ENCODE measurements around the gene NPY5R. TPM values are rescaled to one million over a fixed set of nuclear protein-coding genes. Genes with fewer than 3 reads are reported as not detected.

The NPY5R gene
- total RNA-seq, 2 experiments from 2014 or later = not detected

- CTCF ChIA-PET = no interaction called here
- intact Hi-C loops (cut with DNase I, micrococcal nuclease) = no loop called here
- H3K27me3 Mint-ChIP-seq = no peaks in the 10 kb centered on the region
- H3K9me3 ChIP-seq (ENCODE audit: control insufficient read depth in 1 of 2, insufficient read depth in 1 of 2, low read length in 2 of 2) = no peaks in the 10 kb centered on the region
- no peak for TF ChIP-seq CTCF (IDR thresholded peaks at IDR 0.05)
- H3K4me1 ChIP-seq (ENCODE audit: insufficient read depth, low read length) = no peaks in the 10 kb centered on the region
- no peak overlapping the region for H3K27ac ChIP-seq (ENCODE audit: low read depth in 1 of 2, low read length in 2 of 2)
- ATAC-seq (ENCODE audit: poor library complexity) = no peak
- no peaks in the 10 kb centered on the region for H3K9me3 Mint-ChIP-seq
- H3K4me3 Mint-ChIP-seq = no peak overlapping the region
- no peak overlapping the region for H3K27ac Mint-ChIP-seq
- H3K27me3 ChIP-seq (ENCODE audit: control insufficient read depth in 1 of 2, insufficient read depth in 2 of 2, low read length in 2 of 2) = no peaks in the 10 kb centered on the region
- no peak for DNase-seq
- H3K4me1 Mint-ChIP-seq (ENCODE audit: low read depth) = no peaks in the 10 kb centered on the region
- no peak overlapping the region for H3K4me3 ChIP-seq (ENCODE audit: low read length)
- no peaks in the 10 kb centered on the region for H3K36me3 Mint-ChIP-seq (ENCODE audit: low read depth)
- POLR2A ChIA-PET = no interaction called here
- H3K36me3 ChIP-seq (ENCODE audit: insufficient read depth, low read length) = no peaks in the 10 kb centered on the region
Measured at GRCh38 chr4:163303069-163303468, 40.6 kb upstream of the NPY5R start.

- H3K27me3 Mint-ChIP-seq = no peaks in the 10 kb centered on the region
- no peak overlapping the region for H3K4me3 Mint-ChIP-seq
- H3K36me3 Mint-ChIP-seq (ENCODE audit: low read depth) = no peaks in the 10 kb centered on the region
- H3K9me3 Mint-ChIP-seq = no peaks in the 10 kb centered on the region
- intact Hi-C loops (cut with DNase I, micrococcal nuclease) = no loop called here
- H3K36me3 ChIP-seq (ENCODE audit: insufficient read depth, low read length) = no peaks in the 10 kb centered on the region
- H3K4me1 ChIP-seq (ENCODE audit: insufficient read depth, low read length) = no peaks in the 10 kb centered on the region
- DNase-seq (no peak), ATAC-seq (ENCODE audit: poor library complexity) (no peak)
- no peak overlapping the region for H3K27ac ChIP-seq (ENCODE audit: low read depth in 1 of 2, low read length in 2 of 2)
- ChIA-PET POLR2A (no interaction called here), CTCF (interaction anchor here (1.2 kb wide), 1 partner anchor 8 kb away, joined by 3 read pairs; no protein-coding TSS in a partner anchor)
- TF ChIP-seq CTCF (IDR thresholded peaks at IDR 0.05) = no peak
- H3K4me3 ChIP-seq (ENCODE audit: low read length) = no peak overlapping the region
- no peaks in the 10 kb centered on the region for H3K4me1 Mint-ChIP-seq (ENCODE audit: low read depth)
- H3K9me3 ChIP-seq (ENCODE audit: control insufficient read depth in 1 of 2, insufficient read depth in 1 of 2, low read length in 2 of 2) = no peaks in the 10 kb centered on the region
- no peaks in the 10 kb centered on the region for H3K27me3 ChIP-seq (ENCODE audit: control insufficient read depth in 1 of 2, insufficient read depth in 2 of 2, low read length in 2 of 2)
- no peak overlapping the region for H3K27ac Mint-ChIP-seq
Measured at GRCh38 chr4:163309466-163309865, 34.2 kb upstream of the NPY5R start.

GRCh38 chr4:163317110-163317509, 26.6 kb upstream of the NPY5R start:
- H3K36me3 Mint-ChIP-seq (ENCODE audit: low read depth) = no peaks in the 10 kb centered on the region
- H3K9me3 Mint-ChIP-seq = peaks cover 15% of the 10 kb centered on the region
- Histone ChIP-seq H3K27ac (ENCODE audit: low read depth in 1 of 2, low read length in 2 of 2) (no peak overlapping the region), H3K9me3 (ENCODE audit: control insufficient read depth in 1 of 2, insufficient read depth in 1 of 2, low read length in 2 of 2) (peaks cover 9 to 23% of the 10 kb centered on the region in 2 experiments), H3K36me3 (ENCODE audit: insufficient read depth, low read length) (no peaks in the 10 kb centered on the region), H3K4me3 (ENCODE audit: low read length) (no peak overlapping the region), H3K4me1 (ENCODE audit: insufficient read depth, low read length) (no peaks in the 10 kb centered on the region), H3K27me3 (ENCODE audit: control insufficient read depth in 1 of 2, insufficient read depth in 2 of 2, low read length in 2 of 2) (no peaks in the 10 kb centered on the region)
- H3K4me3 Mint-ChIP-seq = no peak overlapping the region
- ATAC-seq (ENCODE audit: poor library complexity) (no peak), DNase-seq (no peak)
- TF ChIP-seq CTCF (IDR thresholded peaks at IDR 0.05) = no peak
- peaks cover 16% of the 10 kb centered on the region for H3K27me3 Mint-ChIP-seq
- no peak overlapping the region for H3K27ac Mint-ChIP-seq
- intact Hi-C loops (cut with DNase I, micrococcal nuclease) = no loop called here
- ChIA-PET POLR2A (no interaction called here), CTCF (interaction anchor here (1.0 kb wide), 1 partner anchor 8 kb away, joined by 3 read pairs; no protein-coding TSS in a partner anchor)
- no peaks in the 10 kb centered on the region for H3K4me1 Mint-ChIP-seq (ENCODE audit: low read depth)

Measured in CD4-positive, alpha-beta T cell (primary cell).